ENCODE measurements around the gene SYNPO2.

DNA sequence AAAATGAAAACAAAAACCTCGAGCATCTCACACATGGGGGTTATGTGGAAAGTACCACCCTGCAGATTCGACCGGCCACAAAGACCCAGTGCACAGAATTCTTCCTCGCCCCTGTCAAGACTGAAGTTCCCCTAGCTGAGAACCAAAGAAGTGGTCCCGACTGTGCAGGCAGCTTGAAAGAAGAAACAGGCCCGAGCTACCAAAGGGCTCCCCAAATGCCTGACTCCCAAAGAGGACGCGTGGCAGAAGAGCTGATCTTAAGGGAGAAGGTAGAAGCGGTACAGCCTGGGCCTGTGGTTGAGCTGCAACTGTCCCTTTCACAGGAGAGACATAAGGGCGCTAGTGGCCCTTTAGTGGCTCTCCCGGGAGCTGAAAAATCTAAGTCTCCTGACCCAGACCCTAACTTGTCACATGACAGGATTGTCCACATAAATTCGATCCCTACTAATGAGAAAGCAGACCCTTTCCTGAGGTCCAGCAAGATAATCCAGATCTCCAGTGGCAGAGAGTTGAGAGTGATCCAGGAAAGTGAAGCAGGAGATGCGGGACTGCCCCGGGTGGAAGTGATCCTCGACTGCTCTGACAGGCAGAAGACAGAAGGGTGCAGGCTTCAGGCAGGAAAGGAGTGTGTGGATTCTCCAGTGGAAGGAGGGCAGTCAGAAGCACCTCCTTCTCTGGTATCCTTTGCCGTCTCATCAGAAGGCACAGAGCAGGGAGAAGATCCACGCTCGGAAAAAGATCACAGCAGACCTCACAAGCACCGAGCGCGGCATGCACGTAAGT lies 138.2 kb downstream of the SYNPO2 start:
- TF ChIP-seq EZH2 (IDR thresholded peaks at IDR 0.05; ENCODE audit: low read depth): no peak
- TF ChIP-seq, protein P1, sequence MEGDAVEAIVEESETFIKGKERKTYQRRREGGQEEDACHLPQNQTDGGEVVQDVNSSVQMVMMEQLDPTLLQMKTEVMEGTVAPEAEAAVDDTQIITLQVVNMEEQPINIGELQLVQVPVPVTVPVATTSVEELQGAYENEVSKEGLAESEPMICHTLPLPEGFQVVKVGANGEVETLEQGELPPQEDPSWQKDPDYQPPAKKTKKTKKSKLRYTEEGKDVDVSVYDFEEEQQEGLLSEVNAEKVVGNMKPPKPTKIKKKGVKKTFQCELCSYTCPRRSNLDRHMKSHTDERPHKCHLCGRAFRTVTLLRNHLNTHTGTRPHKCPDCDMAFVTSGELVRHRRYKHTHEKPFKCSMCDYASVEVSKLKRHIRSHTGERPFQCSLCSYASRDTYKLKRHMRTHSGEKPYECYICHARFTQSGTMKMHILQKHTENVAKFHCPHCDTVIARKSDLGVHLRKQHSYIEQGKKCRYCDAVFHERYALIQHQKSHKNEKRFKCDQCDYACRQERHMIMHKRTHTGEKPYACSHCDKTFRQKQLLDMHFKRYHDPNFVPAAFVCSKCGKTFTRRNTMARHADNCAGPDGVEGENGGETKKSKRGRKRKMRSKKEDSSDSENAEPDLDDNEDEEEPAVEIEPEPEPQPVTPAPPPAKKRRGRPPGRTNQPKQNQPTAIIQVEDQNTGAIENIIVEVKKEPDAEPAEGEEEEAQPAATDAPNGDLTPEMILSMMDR (conservative IDR thresholded peaks at IDR 0.05): no peak

Measured in PC-9 (cell line).